ENCODE results near the gene ACAT2.
A peak's percentile ranks its signal among the peaks of the same experiment; 100 is the strongest.

- TF ChIP-seq MAX (IDR thresholded peaks at IDR 0.05) (no peak), RAD21 (IDR thresholded peaks at IDR 0.05; ENCODE audit: low read depth) (peak; percentile 26; the same call in 1 of the 2 replicates), EP300 (IDR thresholded peaks at IDR 0.05; ENCODE audit: borderline replicate concordance) (no peak), CREB1 (IDR thresholded peaks at IDR 0.05; ENCODE audit: low read depth) (no peak), CEBPB (IDR thresholded peaks at IDR 0.05) (no peak), REST (IDR thresholded peaks at IDR 0.05; ENCODE audit: low read depth) (no peak), YY1 (IDR thresholded peaks at IDR 0.05; ENCODE audit: low read depth) (no peak), FOXM1 (IDR thresholded peaks at IDR 0.05; ENCODE audit: borderline replicate concordance, low read depth) (no peak), TCF12 (IDR thresholded peaks at IDR 0.05; ENCODE audit: low read depth) (no peak), ZBTB7A (IDR thresholded peaks at IDR 0.05; ENCODE audit: low read depth) (no peak), TEAD4 (IDR thresholded peaks at IDR 0.05) (no peak), TAF1 (IDR thresholded peaks at IDR 0.05; ENCODE audit: low read depth) (no peak)
Observed at GRCh38 chr6:159720708-159721107, 41.1 kb upstream of the ACAT2 start.

All from Ishikawa (cell line).